Pancreas (tissue), 10 donors: Measurements from ENCODE around the gene EML1. TPM values are rescaled to one million over a fixed set of nuclear protein-coding genes. Genes with fewer than 3 reads are reported as not detected.

ENCODE experiments used
- ATAC-seq, 4 donors: fragments of 200-7000 bp; cut with Tn5 transposase; one replicate each; pipeline versions ENCODE4 v1.8.0 to v1.9.1; 2020; ENCODE audit warnings: mild to moderate bottlenecking in 4 of 4, moderate library complexity in 4 of 4
- DNase-seq, 6 donors: peaks; one replicate each; pipeline ENCODE4 v3.0.0-alpha.2; 2020
- FAIRE-seq: peaks from 2 replicates; lab custom pipeline; 2012; peaks lifted over from hg19 to GRCh38; lab: Jason Lieb, UNC
- H3K27ac ChIP-seq, 4 donors: fragments of 200-600 bp; sonication (generic); 1 replicate in 3 of 4; 2 replicates in 1 of 4; pipeline versions ENCODE4 v1.5.0 to v1.8.0; 2020
- H3K27me3 ChIP-seq, 4 donors: fragments of 200-600 bp; one replicate each; pipeline ENCODE4 v1.8.0; 2021
- H3K36me3 ChIP-seq, 3 donors: fragments of 200-600 bp; sonication (generic) in 1 of 3; one replicate each; pipeline versions ENCODE4 v1.5.0 to v1.8.0; 2020 to 2021
- H3K4me1 ChIP-seq, 3 donors: fragments of 200-600 bp; one replicate each; pipeline ENCODE4 v1.8.0; 2021
- H3K4me3 ChIP-seq, 4 donors: fragments of 200-600 bp; sonication (generic) in 2 of 4; one replicate each; pipeline versions ENCODE4 v1.5.0 to v1.8.0; 2020 to 2021
- H3K9me3 ChIP-seq, 4 donors: fragments of 200-600 bp; one replicate each; pipeline ENCODE4 v1.8.0; 2021
- CTCF ChIP-seq, 4 donors: fragments of 200-600 bp; sonication (generic) in 3 of 4; IDR thresholded peaks; one replicate each; pipeline versions ENCODE4 v1.5.0 to v1.8.0; 2021; ENCODE audit warnings: antibody characterized with exemption in 4 of 4
- WGBS, 2 donors: extraction: QIAGEN DNeasy Blood & Tissue Kit; methylation state at CpG; one replicate each; pipeline ENCODE4 v1.1.7; 2013; 5-methylcytosine and 5-hydroxymethylcytosine counted together
- intact Hi-C, 3 donors: fragments of 100-400 bp; cut with DNase I; formaldehyde crosslinking; loops; one replicate each; pipeline versions ENCODE4 v1.11.1 to v1.14.2; 2022
- polyA plus RNA-seq, 2 donors: library from polyadenylated mRNA; stranded (reverse); fragments of 200-250 nt; gene quantifications; one replicate each; pipeline ENCODE4 v1.2.3, GENCODE V29; 2013
- total RNA-seq, 6 donors: library from RNA; stranded (reverse); fragmentation: NEBNext Ultra II Directional in 4 of 6; extraction: Animal tissue kit (Norgen Biotek cat#: 25700) in 4 of 6; gene quantifications; one replicate each; pipeline versions ENCODE4 v1.2.1 to v1.2.4, GENCODE V29; 2021 to 2023
- donor health status: healthy with polysubstance abuse.
- donor health status: DM: no; HTN: no; CAD: no; lungs with moderate emphysema.
- donor health status: DM: no; HTN: no; CAD: no.
- donor health status: control.
- donor health status: control.
- donor health status: Bipolar disorder and iron deficiency.
- donor health status: DM: yes; HTN: yes; CAD: no.
- donor health status: DM: no; HTN: no; CAD: no.
- donor health status: DM: no; HTN: no; CAD: no.
- donor health status: DM: yes; HTN: yes; CAD: no.

The EML1 gene
- total and polyA plus RNA-seq, 8 donors = 3.8 to 13.4 (median 9.7) TPM

- Histone ChIP-seq H3K36me3 (peaks cover 0 to 5% (median 0%) of the 10 kb centered on the region in 3 donors), H3K9me3 (no peaks in the 10 kb centered on the region), H3K27me3 (no peaks in the 10 kb centered on the region), H3K27ac (no peak overlapping the region), H3K4me3 (no peak overlapping the region), H3K4me1 (peaks cover 7 to 14% (median 13%) of the 10 kb centered on the region in 3 donors)
- TF ChIP-seq CTCF (IDR thresholded peaks at IDR 0.05) = no peak
- DNase-seq (no peak), FAIRE-seq (no peak), ATAC-seq (no peak)
- intact Hi-C loops = no loop called here
- 90 to 91% methylated on average over 12 of the region's 12 CpGs for WGBS, 2 donors
Observed at GRCh38 chr14:99909513-99910064, 116.4 kb downstream of the EML1 start.

GRCh38 chr14:99910337-99911309 lies 117.4 kb downstream of the EML1 start:
- ATAC-seq (no peak), DNase-seq (no peak), FAIRE-seq (no peak)
- H3K27ac ChIP-seq = no peak overlapping the region
- no peaks in the 10 kb centered on the region for H3K27me3 ChIP-seq
- no peak for TF ChIP-seq CTCF (IDR thresholded peaks at IDR 0.05)
- intact Hi-C loops = no loop called here
- H3K9me3 ChIP-seq = no peaks in the 10 kb centered on the region
- peaks cover 0 to 9% (median 0%) of the 10 kb centered on the region in 3 donors for H3K36me3 ChIP-seq
- no peak overlapping the region for H3K4me3 ChIP-seq
- WGBS, 2 donors = 90 to 91% methylated on average over 11 of the region's 11 CpGs
- peaks cover 7 to 14% (median 8%) of the 10 kb centered on the region in 3 donors for H3K4me1 ChIP-seq

- no peak overlapping the region for H3K4me3 ChIP-seq
- H3K36me3 ChIP-seq = peaks cover 0 to 14% (median 0%) of the 10 kb centered on the region in 3 donors
- no peak for FAIRE-seq
- intact Hi-C loops = no loop called here
- no peak for DNase-seq
- H3K27me3 ChIP-seq = no peaks in the 10 kb centered on the region
- no peak for TF ChIP-seq CTCF (IDR thresholded peaks at IDR 0.05)
- WGBS, 2 donors = 87 to 91% methylated on average over 10 of the region's 10 CpGs
- H3K9me3 ChIP-seq = no peaks in the 10 kb centered on the region
- H3K27ac ChIP-seq = no peak overlapping the region
- no peaks in the 10 kb centered on the region for H3K4me1 ChIP-seq
- ATAC-seq = no peak
Observed at GRCh38 chr14:99915305-99916090, 122.3 kb downstream of the EML1 start.

GRCh38 chr14:99916091-99916383 lies 122.8 kb downstream of the EML1 start:
- Histone ChIP-seq H3K27ac (no peak overlapping the region), H3K4me1 (no peaks in the 10 kb centered on the region), H3K4me3 (no peak overlapping the region), H3K27me3 (no peaks in the 10 kb centered on the region), H3K36me3 (peaks cover 0 to 14% (median 0%) of the 10 kb centered on the region in 3 donors), H3K9me3 (no peaks in the 10 kb centered on the region)
- ATAC-seq = no peak
- FAIRE-seq = no peak
- DNase-seq = no peak
- TF ChIP-seq CTCF (IDR thresholded peaks at IDR 0.05) = no peak
- intact Hi-C loops = no loop called here
- WGBS, 2 donors = 69 to 80% methylated on average over 2 of the region's 2 CpGs
